Measurements from ENCODE around the gene ALMS1.

ALMS1 gene

DNA sequence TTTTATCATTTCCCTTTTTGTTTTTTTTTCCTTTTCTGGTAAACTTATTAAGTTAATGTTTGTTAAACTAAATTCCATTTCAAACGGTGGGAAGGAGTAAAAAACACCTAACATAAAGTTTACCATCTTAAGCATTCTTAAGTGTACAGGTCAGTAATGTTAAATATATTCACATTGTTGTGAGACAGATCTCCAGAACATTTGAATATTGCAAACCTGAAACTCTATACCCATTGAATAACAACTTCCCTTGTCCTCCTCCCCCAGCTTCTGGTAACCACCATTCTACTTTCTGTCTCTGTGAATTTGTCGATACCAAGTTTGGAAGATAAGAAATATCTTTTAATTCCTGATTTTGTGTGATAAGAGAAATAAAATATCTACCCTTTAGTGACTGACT is 268.5 kb downstream of the ALMS1 start:
- H3K4me3 ChIP-seq: no peak overlapping the region
- no peak overlapping the region for H3K27ac ChIP-seq
- DNase-seq (ENCODE audit: low spot score): no peak
- TF ChIP-seq, protein P1, sequence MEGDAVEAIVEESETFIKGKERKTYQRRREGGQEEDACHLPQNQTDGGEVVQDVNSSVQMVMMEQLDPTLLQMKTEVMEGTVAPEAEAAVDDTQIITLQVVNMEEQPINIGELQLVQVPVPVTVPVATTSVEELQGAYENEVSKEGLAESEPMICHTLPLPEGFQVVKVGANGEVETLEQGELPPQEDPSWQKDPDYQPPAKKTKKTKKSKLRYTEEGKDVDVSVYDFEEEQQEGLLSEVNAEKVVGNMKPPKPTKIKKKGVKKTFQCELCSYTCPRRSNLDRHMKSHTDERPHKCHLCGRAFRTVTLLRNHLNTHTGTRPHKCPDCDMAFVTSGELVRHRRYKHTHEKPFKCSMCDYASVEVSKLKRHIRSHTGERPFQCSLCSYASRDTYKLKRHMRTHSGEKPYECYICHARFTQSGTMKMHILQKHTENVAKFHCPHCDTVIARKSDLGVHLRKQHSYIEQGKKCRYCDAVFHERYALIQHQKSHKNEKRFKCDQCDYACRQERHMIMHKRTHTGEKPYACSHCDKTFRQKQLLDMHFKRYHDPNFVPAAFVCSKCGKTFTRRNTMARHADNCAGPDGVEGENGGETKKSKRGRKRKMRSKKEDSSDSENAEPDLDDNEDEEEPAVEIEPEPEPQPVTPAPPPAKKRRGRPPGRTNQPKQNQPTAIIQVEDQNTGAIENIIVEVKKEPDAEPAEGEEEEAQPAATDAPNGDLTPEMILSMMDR (IDR thresholded peaks at IDR 0.05): no peak
